K562 (cell line): ENCODE data around the gene MCM6. TPM values are rescaled to one million over a fixed set of nuclear protein-coding genes. Genes with fewer than 3 reads are reported as not detected.

Experiments
- ATAC-seq: fragments of 200-7000 bp; cut with Tn5 transposase; 3 replicates; pipeline ENCODE4 v1.9.1; 2020; ENCODE audit warnings: moderate library complexity
- BruUV-seq: library from RNA; stranded (reverse); fragments of 400-500 nt; replicated peaks from 2 replicates; lab custom pipeline; 2021; lab: Mats Ljungman, UMichigan
- CTCF ChIA-PET: fragments of 300-600 bp; formaldehyde crosslinking; extraction: SDS; loops from one replicate; lab custom pipeline; 2021; ENCODE audit warnings: low intra/inter-chr PET ratio; lab: Yijun Ruan, JAX
- POLR2A ChIA-PET: fragments of 300-600, 350-650 bp; sonication (Branson Sonifier 250); formaldehyde crosslinking; extraction: SDS; loops from one replicate; lab custom pipeline; 2021; ENCODE audit warnings: antibody characterized with exemption, inconsistent platforms; lab: Yijun Ruan, JAX
- DNase-seq, 4 experiments: peaks; one replicate each; pipeline versions ENCODE4 v3.0.0 to v3.0.0-alpha.2; 2011 to 2018; ENCODE audit warnings: low spot score in 3 of 4, mixed read lengths in 3 of 4; ENCODE audit errors: extremely low read depth in 1 of 4
- FAIRE-seq: peaks from 2 replicates; lab custom pipeline; 2011; peaks lifted over from hg19 to GRCh38; lab: Jason Lieb, UNC
- H2AFZ ChIP-seq: 2 replicates; pipeline ENCODE4 v1.6.0; 2011; ENCODE audit warnings: low read depth, low read length, control low read depth, inconsistent platforms
- H3K27ac ChIP-seq: fragments of 200-600 bp; 3 replicates; pipeline ENCODE4 v1.8.0; 2011; ENCODE audit warnings: low read depth, mild to moderate bottlenecking, control low read depth, inconsistent platforms, low read length, moderate library complexity, mixed read lengths; ENCODE audit errors: extremely low read depth
- H3K27me3 ChIP-seq, 2 experiments: fragments of 300-600 bp in 1 of 2; 2 replicates in 1 of 2; 3 replicates in 1 of 2; pipeline versions ENCODE4 v1.6.0 to v1.8.0; 2011; ENCODE audit warnings: inconsistent platforms in 2 of 2, low read length in 2 of 2, mild to moderate bottlenecking in 1 of 2, mixed read lengths in 1 of 2, moderate library complexity in 1 of 2; ENCODE audit not compliant: control insufficient read depth in 2 of 2, insufficient read depth in 2 of 2
- H3K36me3 ChIP-seq: fragments of 300-600 bp; 3 replicates; pipeline ENCODE4 v1.8.0; 2011; ENCODE audit warnings: mild to moderate bottlenecking, low read length, inconsistent platforms; ENCODE audit not compliant: control insufficient read depth, insufficient read depth
- H3K4me1 ChIP-seq, 2 experiments: fragments of 200-600 bp in 1 of 2; replicated peaks in 1 of 2; 2 replicates in 1 of 2; 3 replicates in 1 of 2; pipeline versions ENCODE4 v1.5.1 to v1.8.0; 2011; ENCODE audit warnings: inconsistent platforms in 2 of 2, low read length in 2 of 2, mild to moderate bottlenecking in 1 of 2, mixed read lengths in 1 of 2, moderate library complexity in 1 of 2; ENCODE audit not compliant: control insufficient read depth in 2 of 2, insufficient read depth in 2 of 2
- H3K4me2 ChIP-seq: 2 replicates; pipeline ENCODE4 v1.6.1; 2011; ENCODE audit warnings: low read length, control low read depth, inconsistent platforms, mixed read lengths; ENCODE audit not compliant: insufficient read depth
- H3K4me3 ChIP-seq: fragments of 200-600 bp; sonication (generic), shearing (Covaris generic); 2 replicates; pipeline ENCODE4 v1.5.1; 2016; ENCODE audit warnings: control low read depth, inconsistent platforms
- H3K79me2 ChIP-seq: fragments of 200-600 bp; 3 replicates; pipeline ENCODE4 v1.8.0; 2011; ENCODE audit warnings: low read length, inconsistent platforms; ENCODE audit not compliant: control insufficient read depth, insufficient read depth
- H3K9ac ChIP-seq, 2 experiments: 2 replicates each; pipeline versions ENCODE4 v1.6.0 to v1.6.1; 2011; ENCODE audit warnings: low read depth in 2 of 2, low read length in 2 of 2, control low read depth in 1 of 2, inconsistent platforms in 1 of 2, mild to moderate bottlenecking in 1 of 2, mixed read lengths in 1 of 2; ENCODE audit not compliant: insufficient read depth in 1 of 2
- H3K9me1 ChIP-seq: one replicate; pipeline ENCODE4 v1.6.0; 2011; ENCODE audit warnings: inconsistent platforms, mild to moderate bottlenecking, low read length, moderate library complexity; ENCODE audit not compliant: control insufficient read depth, insufficient read depth
- H3K9me3 ChIP-seq: replicated peaks from 2 replicates; pipeline ENCODE4 v1.5.1; 2011; ENCODE audit warnings: low read depth, low read length, inconsistent platforms; ENCODE audit not compliant: control insufficient read depth, insufficient read depth
- H4K20me1 ChIP-seq: replicated peaks from 2 replicates; pipeline ENCODE4 v1.6.1; 2011; ENCODE audit warnings: low read length, inconsistent platforms, mixed read lengths; ENCODE audit not compliant: control insufficient read depth, insufficient read depth
- PURB ChIP-seq: sonication (generic); formaldehyde crosslinking; IDR thresholded peaks from 2 replicates; pipeline ENCODE4 v1.9.0; 2021; ENCODE audit warnings: low read depth, mild to moderate bottlenecking, missing genetic modification reagents
- ZNF184 ChIP-seq: sonication (generic); formaldehyde crosslinking; IDR thresholded peaks from 2 replicates; pipeline ENCODE4 v1.5.0; 2020; ENCODE audit warnings: missing genetic modification reagents
- ZNF408 ChIP-seq: fragments of 250-450 bp; sonication (Bioruptor Pico); IDR thresholded peaks from 2 replicates; pipeline ENCODE4 v1.4.0; 2020; ENCODE audit warnings: low read depth, mild to moderate bottlenecking, moderate library complexity
- WGBS: fragments of 100-300 bp; shearing (Covaris generic); methylation state at CpG from one replicate; pipeline ENCODE4 v1.1.6; 2016; ENCODE audit warnings: low coverage, mixed read lengths; ENCODE audit not compliant: insufficient coverage; ENCODE audit errors: missing lambda C conversion rate; 5-methylcytosine and 5-hydroxymethylcytosine counted together
- in situ Hi-C: fragments of 300-500 bp; cut with MboI; formaldehyde crosslinking; loops from 4 replicates; pipeline ENCODE4 v1.15.0; 2018; ENCODE audit warnings: inconsistent platforms, mixed read lengths
- intact Hi-C: fragments of 100-400 bp; cut with micrococcal nuclease; formaldehyde crosslinking; loops from 2 replicates; pipeline ENCODE4 v1.14.2; 2022
- polyA plus RNA-seq, 8 experiments: library from polyadenylated mRNA; depleted of rRNA in 4 of 8; stranded (reverse) in 5 of 8; unstranded in 3 of 8; fragments of >200 nt; fragmentation: Nextera tagmentation in 2 of 8; fragmentation: Illumina TruSeq in 1 of 8; extraction: Ambion mirVana in 2 of 8; extraction: Trizol in 1 of 8; gene quantifications; 2 replicates each; pipeline versions ENCODE4 v1.2.1 to v1.2.3, GENCODE V29; 2011 to 2014; ENCODE audit warnings: inconsistent platforms in 1 of 8, missing spikeins in 1 of 8
- total RNA-seq, 7 experiments: library from RNA; depleted of rRNA in 6 of 7; stranded (reverse); fragments of >200 nt in 6 of 7; fragmentation: Illumina TruSeq in 2 of 7; extraction: Trizol in 2 of 7; gene quantifications; 2 replicates each; pipeline versions ENCODE4 v1.2.1 to v1.2.3, GENCODE V29; 2011 to 2021; ENCODE audit warnings: low replicate concordance in 1 of 7
- TF ChIP-seq, protein P1 (sequence below): sonication (generic); formaldehyde crosslinking; IDR thresholded peaks from 2 replicates; pipeline ENCODE4 v1.8.0; 2022; ENCODE audit warnings: mild to moderate bottlenecking, missing genetic modification reagents, borderline replicate concordance
- TF ChIP-seq, protein P2 (sequence below): fragments of 150-350 bp; IDR thresholded peaks from 2 replicates; pipeline ENCODE4 v1.6.1; 2014; ENCODE audit warnings: low read depth, mild to moderate bottlenecking, low read length, borderline replicate concordance
- TF ChIP-seq, protein P3 (sequence below): sonication (generic); formaldehyde crosslinking; IDR thresholded peaks from 2 replicates; pipeline ENCODE4 v1.8.1; 2023; ENCODE audit warnings: mild to moderate bottlenecking, missing genetic modification reagents, moderate library complexity
- TF ChIP-seq, protein P4 (sequence below): fragments of 450-650 bp; conservative IDR thresholded peaks from 2 replicates; pipeline ENCODE4 v1.6.1; 2016; ENCODE audit warnings: missing genetic modification characterization, low read depth, mild to moderate bottlenecking, missing compliant biosample characterization, moderate library complexity
- TF ChIP-seq, protein P5 (sequence below): fragments of 450-650 bp; formaldehyde crosslinking; IDR thresholded peaks from 2 replicates; pipeline ENCODE4 v1.4.0; 2020; ENCODE audit warnings: mild to moderate bottlenecking

Gene MCM6
- total and polyA plus RNA-seq, 9 of the 15 experiments (the other 6 are each of a cell fraction or from before 2014, with no cell fraction given): 42.6 to 133 (median 82.4) TPM

DNA sequence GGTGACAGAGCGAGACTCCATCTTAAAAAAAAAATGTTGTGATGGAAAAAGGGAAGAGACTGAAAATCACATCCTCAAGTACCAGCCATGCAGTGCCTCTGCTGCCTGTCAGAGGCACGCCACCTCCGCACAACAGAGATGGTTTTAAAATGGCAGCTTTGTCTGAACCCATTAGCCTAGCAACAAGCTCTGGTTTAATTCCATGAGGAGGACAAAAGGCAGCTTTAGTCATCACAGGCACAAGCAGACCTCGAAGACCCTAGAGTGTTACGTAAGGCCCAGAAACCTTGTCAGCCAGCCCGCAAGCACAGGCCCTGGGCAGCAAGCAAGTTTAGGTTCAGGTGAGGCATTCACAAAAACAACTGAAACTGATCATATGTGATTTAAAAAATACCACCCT lies 49.7 kb downstream of the MCM6 start:
- no peaks in the 10 kb centered on the region for H3K36me3 ChIP-seq
- H3K9me3 ChIP-seq: no peaks in the 10 kb centered on the region
- FAIRE-seq: no peak
- no peaks in the 10 kb centered on the region for H3K9me1 ChIP-seq
- H4K20me1 ChIP-seq: no peaks in the 10 kb centered on the region
- no peak overlapping the region for H3K4me2 ChIP-seq
- in situ Hi-C loops (no loop called here), intact Hi-C loops (no loop called here)
- no peak overlapping the region for H3K9ac ChIP-seq
- DNase-seq: no peak
- H3K79me2 ChIP-seq: no peaks in the 10 kb centered on the region
- WGBS: 22% methylated on average over 6 of the region's 6 CpGs
- peaks cover 0 to 5% of the 10 kb centered on the region in 2 experiments; a peak in 2 of 5 replicates for H3K4me1 ChIP-seq
- CTCF ChIA-PET: no interaction called here
- H3K4me3 ChIP-seq: no peak overlapping the region
- BruUV-seq: no TSS peak
- no peak overlapping the region for H3K27ac ChIP-seq
- TF ChIP-seq, protein P1, sequence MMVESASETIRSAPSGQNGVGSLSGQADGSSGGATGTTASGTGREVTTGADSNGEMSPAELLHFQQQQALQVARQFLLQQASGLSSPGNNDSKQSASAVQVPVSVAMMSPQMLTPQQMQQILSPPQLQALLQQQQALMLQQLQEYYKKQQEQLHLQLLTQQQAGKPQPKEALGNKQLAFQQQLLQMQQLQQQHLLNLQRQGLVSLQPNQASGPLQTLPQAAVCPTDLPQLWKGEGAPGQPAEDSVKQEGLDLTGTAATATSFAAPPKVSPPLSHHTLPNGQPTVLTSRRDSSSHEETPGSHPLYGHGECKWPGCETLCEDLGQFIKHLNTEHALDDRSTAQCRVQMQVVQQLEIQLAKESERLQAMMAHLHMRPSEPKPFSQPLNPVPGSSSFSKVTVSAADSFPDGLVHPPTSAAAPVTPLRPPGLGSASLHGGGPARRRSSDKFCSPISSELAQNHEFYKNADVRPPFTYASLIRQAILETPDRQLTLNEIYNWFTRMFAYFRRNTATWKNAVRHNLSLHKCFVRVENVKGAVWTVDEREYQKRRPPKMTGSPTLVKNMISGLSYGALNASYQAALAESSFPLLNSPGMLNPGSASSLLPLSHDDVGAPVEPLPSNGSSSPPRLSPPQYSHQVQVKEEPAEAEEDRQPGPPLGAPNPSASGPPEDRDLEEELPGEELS: no peak
- TF ChIP-seq, protein P2, sequence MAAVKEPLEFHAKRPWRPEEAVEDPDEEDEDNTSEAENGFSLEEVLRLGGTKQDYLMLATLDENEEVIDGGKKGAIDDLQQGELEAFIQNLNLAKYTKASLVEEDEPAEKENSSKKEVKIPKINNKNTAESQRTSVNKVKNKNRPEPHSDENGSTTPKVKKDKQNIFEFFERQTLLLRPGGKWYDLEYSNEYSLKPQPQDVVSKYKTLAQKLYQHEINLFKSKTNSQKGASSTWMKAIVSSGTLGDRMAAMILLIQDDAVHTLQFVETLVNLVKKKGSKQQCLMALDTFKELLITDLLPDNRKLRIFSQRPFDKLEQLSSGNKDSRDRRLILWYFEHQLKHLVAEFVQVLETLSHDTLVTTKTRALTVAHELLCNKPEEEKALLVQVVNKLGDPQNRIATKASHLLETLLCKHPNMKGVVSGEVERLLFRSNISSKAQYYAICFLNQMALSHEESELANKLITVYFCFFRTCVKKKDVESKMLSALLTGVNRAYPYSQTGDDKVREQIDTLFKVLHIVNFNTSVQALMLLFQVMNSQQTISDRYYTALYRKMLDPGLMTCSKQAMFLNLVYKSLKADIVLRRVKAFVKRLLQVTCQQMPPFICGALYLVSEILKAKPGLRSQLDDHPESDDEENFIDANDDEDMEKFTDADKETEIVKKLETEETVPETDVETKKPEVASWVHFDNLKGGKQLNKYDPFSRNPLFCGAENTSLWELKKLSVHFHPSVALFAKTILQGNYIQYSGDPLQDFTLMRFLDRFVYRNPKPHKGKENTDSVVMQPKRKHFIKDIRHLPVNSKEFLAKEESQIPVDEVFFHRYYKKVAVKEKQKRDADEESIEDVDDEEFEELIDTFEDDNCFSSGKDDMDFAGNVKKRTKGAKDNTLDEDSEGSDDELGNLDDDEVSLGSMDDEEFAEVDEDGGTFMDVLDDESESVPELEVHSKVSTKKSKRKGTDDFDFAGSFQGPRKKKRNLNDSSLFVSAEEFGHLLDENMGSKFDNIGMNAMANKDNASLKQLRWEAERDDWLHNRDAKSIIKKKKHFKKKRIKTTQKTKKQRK: no peak
- TF ChIP-seq ZNF184 (CRISPR knock-in tag) (no peak), ZNF408 (CRISPR knock-in tag) (no peak), PURB (CRISPR knock-in tag) (no peak)
- TF ChIP-seq, protein P3, sequence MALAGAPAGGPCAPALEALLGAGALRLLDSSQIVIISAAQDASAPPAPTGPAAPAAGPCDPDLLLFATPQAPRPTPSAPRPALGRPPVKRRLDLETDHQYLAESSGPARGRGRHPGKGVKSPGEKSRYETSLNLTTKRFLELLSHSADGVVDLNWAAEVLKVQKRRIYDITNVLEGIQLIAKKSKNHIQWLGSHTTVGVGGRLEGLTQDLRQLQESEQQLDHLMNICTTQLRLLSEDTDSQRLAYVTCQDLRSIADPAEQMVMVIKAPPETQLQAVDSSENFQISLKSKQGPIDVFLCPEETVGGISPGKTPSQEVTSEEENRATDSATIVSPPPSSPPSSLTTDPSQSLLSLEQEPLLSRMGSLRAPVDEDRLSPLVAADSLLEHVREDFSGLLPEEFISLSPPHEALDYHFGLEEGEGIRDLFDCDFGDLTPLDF: no peak
- TF ChIP-seq, protein P4, sequence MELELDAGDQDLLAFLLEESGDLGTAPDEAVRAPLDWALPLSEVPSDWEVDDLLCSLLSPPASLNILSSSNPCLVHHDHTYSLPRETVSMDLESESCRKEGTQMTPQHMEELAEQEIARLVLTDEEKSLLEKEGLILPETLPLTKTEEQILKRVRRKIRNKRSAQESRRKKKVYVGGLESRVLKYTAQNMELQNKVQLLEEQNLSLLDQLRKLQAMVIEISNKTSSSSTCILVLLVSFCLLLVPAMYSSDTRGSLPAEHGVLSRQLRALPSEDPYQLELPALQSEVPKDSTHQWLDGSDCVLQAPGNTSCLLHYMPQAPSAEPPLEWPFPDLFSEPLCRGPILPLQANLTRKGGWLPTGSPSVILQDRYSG (tag): no peak
- TF ChIP-seq, protein P5, sequence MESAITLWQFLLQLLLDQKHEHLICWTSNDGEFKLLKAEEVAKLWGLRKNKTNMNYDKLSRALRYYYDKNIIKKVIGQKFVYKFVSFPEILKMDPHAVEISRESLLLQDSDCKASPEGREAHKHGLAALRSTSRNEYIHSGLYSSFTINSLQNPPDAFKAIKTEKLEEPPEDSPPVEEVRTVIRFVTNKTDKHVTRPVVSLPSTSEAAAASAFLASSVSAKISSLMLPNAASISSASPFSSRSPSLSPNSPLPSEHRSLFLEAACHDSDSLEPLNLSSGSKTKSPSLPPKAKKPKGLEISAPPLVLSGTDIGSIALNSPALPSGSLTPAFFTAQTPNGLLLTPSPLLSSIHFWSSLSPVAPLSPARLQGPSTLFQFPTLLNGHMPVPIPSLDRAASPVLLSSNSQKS (CRISPR knock-in tag): no peak
- POLR2A ChIA-PET: interaction anchor here (0.6 to 1.5 kb wide), 4 partner anchors 10 to 472 kb away, joined by 3 to 6 read pairs (median 4); no protein-coding TSS in a partner anchor
- H2AFZ ChIP-seq: no peak overlapping the region
- ATAC-seq: no peak
- H3K27me3 ChIP-seq: peaks cover 15 to 60% of the 10 kb centered on the region in 2 experiments
